Effector memory CD4-positive, alpha-beta T cell (primary cell): ENCODE measurements around the gene CH25H.
A peak's percentile ranks its signal among the peaks of the same experiment; 100 is the strongest.
"Not testable (repeated sequence)": the region's sequence is repeated elsewhere in the genome, so short reads cannot be mapped to it uniquely, and the experiment has no call there.

ENCODE experiments used
- DNase-seq, 3 donors: peaks; one replicate each; pipeline ENCODE4 v3.0.0-alpha.2; 2020
- H3K27ac ChIP-seq: 2 replicates; pipeline ENCODE4 v1.7.0; 2013; ENCODE audit warnings: mild to moderate bottlenecking, low read length, moderate library complexity; ENCODE audit not compliant: insufficient read depth, poor library complexity, severe bottlenecking
- H3K27me3 ChIP-seq: replicated peaks from 2 replicates; pipeline ENCODE4 v1.7.0; 2013; ENCODE audit warnings: mild to moderate bottlenecking, low read length; ENCODE audit not compliant: insufficient read depth, control insufficient read depth, poor library complexity, severe bottlenecking
- H3K36me3 ChIP-seq: 2 replicates; pipeline ENCODE4 v1.7.0; 2013; ENCODE audit warnings: mild to moderate bottlenecking, low read length, moderate library complexity; ENCODE audit not compliant: control insufficient read depth, insufficient read depth
- H3K4me1 ChIP-seq: 2 replicates; pipeline ENCODE4 v1.7.0; 2013; ENCODE audit warnings: low read length, mild to moderate bottlenecking; ENCODE audit not compliant: control insufficient read depth, insufficient read depth, poor library complexity, severe bottlenecking
- H3K4me3 ChIP-seq: 2 replicates; pipeline ENCODE4 v1.7.0; 2013; ENCODE audit warnings: low read length, low read depth, mild to moderate bottlenecking; ENCODE audit not compliant: insufficient read depth, poor library complexity, severe bottlenecking
- H3K9me3 ChIP-seq: 2 replicates; pipeline ENCODE4 v1.7.0; 2013; ENCODE audit warnings: mild to moderate bottlenecking, low read length, moderate library complexity; ENCODE audit not compliant: control insufficient read depth
- total RNA-seq, 3 donors: gene quantifications; one replicate each; lab custom pipeline; 2026; lab: John Stamatoyannopoulos, UW

Gene CH25H
- total RNA-seq = 0.19 to 1.2 (median 0.78) reads per million in 3 donors

- Histone ChIP-seq H3K4me1 (peaks cover 16% of the 10 kb centered on the region), H3K9me3 (no peaks in the 10 kb centered on the region), H3K27ac (no peak within 1 kb of the TSS), H3K4me3 (peak within 1 kb of the TSS; percentile 56), H3K27me3 (peaks cover 14% of the 10 kb centered on the region), H3K36me3 (no peaks in the 10 kb centered on the region)
- DNase-seq = peak in 1 of 3 donors; percentile 14
These were observed at the start of gene CH25H for GRCh38 chr10:89207181-89207800. TSS of gene CH25H (minus strand) at chr10:89207317. CDS start at chr10:89207292, 25 bp downstream.

- Histone ChIP-seq H3K27me3 (no peaks in the 10 kb centered on the region), H3K36me3 (no peaks in the 10 kb centered on the region), H3K4me3 (no peak overlapping the region), H3K4me1 (peaks cover 1% of the 10 kb centered on the region), H3K9me3 (no peaks in the 10 kb centered on the region), H3K27ac (no peak overlapping the region)
- no peak for DNase-seq
These were observed 49.2 kb upstream of the CH25H start for GRCh38 chr10:89256340-89256739.

- no peak for DNase-seq
- no peaks in the 10 kb centered on the region for H3K9me3 ChIP-seq
These were observed 48.7 kb upstream of the CH25H start for GRCh38 chr10:89255793-89256192.

GRCh38 chr10:89255091-89255579 is 48.0 kb upstream of the CH25H start:
- not testable (repeated sequence) for H3K4me1 ChIP-seq, H3K4me3 ChIP-seq, DNase-seq, H3K27me3 ChIP-seq, H3K36me3 ChIP-seq, H3K27ac ChIP-seq, H3K9me3 ChIP-seq

More at GRCh38 chr10:89255793-89256192, 48.7 kb upstream of the CH25H start:
- H3K4me1 ChIP-seq = peaks cover 7% of the 10 kb centered on the region
- H3K27me3 ChIP-seq = no peaks in the 10 kb centered on the region
- no peaks in the 10 kb centered on the region for H3K36me3 ChIP-seq
- H3K4me3 ChIP-seq = no peak overlapping the region
- no peak overlapping the region for H3K27ac ChIP-seq

GRCh38 chr10:89252225-89252585 is 45.1 kb upstream of the CH25H start:
- Histone ChIP-seq H3K27me3 (no peaks in the 10 kb centered on the region), H3K4me1 (peaks cover 9% of the 10 kb centered on the region), H3K27ac (no peak overlapping the region), H3K9me3 (no peaks in the 10 kb centered on the region), H3K36me3 (no peaks in the 10 kb centered on the region), H3K4me3 (no peak overlapping the region)
- no peak for DNase-seq

- Histone ChIP-seq H3K4me1 (peaks cover 9% of the 10 kb centered on the region), H3K9me3 (no peaks in the 10 kb centered on the region), H3K36me3 (no peaks in the 10 kb centered on the region), H3K4me3 (peak within 1 kb of the TSS; percentile 69), H3K27me3 (no peaks in the 10 kb centered on the region), H3K27ac (peak within 1 kb of the TSS; percentile 47)
- peak; percentile 94 to 95 (median 94) for DNase-seq
These were observed 44.5 kb upstream of the CH25H start, which contains the start of gene LIPA for GRCh38 chr10:89251409-89252224. TSS of gene LIPA (minus strand) at chr10:89251775. CDS start at chr10:89247648, 4,127 bp downstream.

GRCh38 chr10:89250865-89251408 is 43.8 kb upstream of the CH25H start:
- peaks cover 9% of the 10 kb centered on the region for H3K4me1 ChIP-seq

GRCh38 chr10:89248990-89249389 is 41.9 kb upstream of the CH25H start:
- no peaks in the 10 kb centered on the region for H3K27me3 ChIP-seq
- H3K9me3 ChIP-seq = no peaks in the 10 kb centered on the region
- H3K4me3 ChIP-seq = no peak overlapping the region
- peaks cover 9% of the 10 kb centered on the region for H3K4me1 ChIP-seq
- no peak overlapping the region for H3K27ac ChIP-seq
- H3K36me3 ChIP-seq = peaks cover 8% of the 10 kb centered on the region
- no peak for DNase-seq

More at GRCh38 chr10:89250865-89251408, 43.8 kb upstream of the CH25H start:
- H3K27me3 ChIP-seq = no peaks in the 10 kb centered on the region
- H3K36me3 ChIP-seq = peaks cover 1% of the 10 kb centered on the region
- H3K9me3 ChIP-seq = no peaks in the 10 kb centered on the region
- peak overlapping the region; percentile 47 for H3K27ac ChIP-seq
- DNase-seq = no peak
- H3K4me3 ChIP-seq = peak overlapping the region; percentile 69

- not testable (repeated sequence) for H3K9me3 ChIP-seq, H3K27me3 ChIP-seq, DNase-seq, H3K4me1 ChIP-seq, H3K36me3 ChIP-seq, H3K27ac ChIP-seq, H3K4me3 ChIP-seq
These were observed 40.5 kb upstream of the CH25H start for GRCh38 chr10:89247623-89248022.

GRCh38 chr10:89245802-89246201 is 38.7 kb upstream of the CH25H start:
- H3K27me3 ChIP-seq = no peaks in the 10 kb centered on the region
- no peaks in the 10 kb centered on the region for H3K9me3 ChIP-seq
- H3K4me1 ChIP-seq = peaks cover 3% of the 10 kb centered on the region
- H3K36me3 ChIP-seq = peaks cover 10% of the 10 kb centered on the region
- no peak for DNase-seq
- H3K4me3 ChIP-seq = no peak overlapping the region
- H3K27ac ChIP-seq = no peak overlapping the region
